GM21526 (cell line): ENCODE results near the gene OR6Y1.

Experiments
- ATAC-seq: cut with Tn5 transposase; IDR thresholded peaks from one replicate; pipeline ENCODE4 v1.9.1; 2021; ENCODE audit warnings: moderate library complexity; ENCODE audit not compliant: unreplicated experiment, low FRiP score

OR6Y1 gene, protein sequence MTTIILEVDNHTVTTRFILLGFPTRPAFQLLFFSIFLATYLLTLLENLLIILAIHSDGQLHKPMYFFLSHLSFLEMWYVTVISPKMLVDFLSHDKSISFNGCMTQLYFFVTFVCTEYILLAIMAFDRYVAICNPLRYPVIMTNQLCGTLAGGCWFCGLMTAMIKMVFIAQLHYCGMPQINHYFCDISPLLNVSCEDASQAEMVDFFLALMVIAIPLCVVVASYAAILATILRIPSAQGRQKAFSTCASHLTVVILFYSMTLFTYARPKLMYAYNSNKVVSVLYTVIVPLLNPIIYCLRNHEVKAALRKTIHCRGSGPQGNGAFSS

DNA sequence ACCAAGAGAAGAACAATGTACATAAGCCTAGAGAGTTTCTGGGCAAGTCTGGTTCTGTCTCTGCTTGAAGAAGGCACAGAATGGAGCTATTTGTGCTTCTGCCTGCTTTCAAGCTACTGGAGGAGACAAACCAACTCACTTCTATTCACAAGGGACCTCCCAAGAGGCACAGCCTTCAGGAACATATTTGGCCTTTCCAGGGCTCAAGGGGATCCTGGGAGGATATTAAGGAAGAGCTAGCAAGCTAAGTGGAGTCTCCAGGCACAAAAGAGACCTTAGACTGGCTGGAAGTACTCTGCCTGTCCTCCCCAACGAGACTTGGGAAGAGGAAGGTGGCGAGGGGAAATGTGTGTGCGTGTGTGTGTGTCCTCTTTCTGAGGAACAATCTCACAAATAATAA lies at the start of gene OR6Y1:
TSS of gene OR6Y1 (minus strand) at position 54 of the 400 bp plus-strand sequence. CDS start 6,300 bp downstream, outside the sequence.
- ATAC-seq, result no peak

GRCh38 chr1:158600735-158601134 lies 46.5 kb upstream of the OR6Y1 start:
- ATAC-seq, result no peak

DNA sequence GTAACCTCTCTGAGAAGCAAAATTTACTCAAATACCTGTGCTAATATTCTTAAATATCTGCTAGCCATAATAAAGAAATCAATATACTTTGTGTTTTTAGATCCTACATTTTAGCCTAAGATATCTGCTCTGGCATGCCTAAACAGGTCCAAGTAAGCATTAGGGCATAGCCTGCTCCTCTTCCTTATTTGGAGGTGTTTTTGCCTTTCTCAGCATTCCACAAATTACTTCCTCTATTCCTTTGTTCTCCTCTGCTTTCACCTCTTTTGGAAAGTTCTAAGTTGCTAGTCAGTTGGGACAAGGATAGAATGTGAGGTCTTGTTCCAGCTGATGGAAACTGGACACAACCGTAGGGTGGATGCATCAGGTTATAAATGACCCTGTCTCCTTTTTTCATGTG lies 32.7 kb upstream of the OR6Y1 start:
- no peak for ATAC-seq

DNA sequence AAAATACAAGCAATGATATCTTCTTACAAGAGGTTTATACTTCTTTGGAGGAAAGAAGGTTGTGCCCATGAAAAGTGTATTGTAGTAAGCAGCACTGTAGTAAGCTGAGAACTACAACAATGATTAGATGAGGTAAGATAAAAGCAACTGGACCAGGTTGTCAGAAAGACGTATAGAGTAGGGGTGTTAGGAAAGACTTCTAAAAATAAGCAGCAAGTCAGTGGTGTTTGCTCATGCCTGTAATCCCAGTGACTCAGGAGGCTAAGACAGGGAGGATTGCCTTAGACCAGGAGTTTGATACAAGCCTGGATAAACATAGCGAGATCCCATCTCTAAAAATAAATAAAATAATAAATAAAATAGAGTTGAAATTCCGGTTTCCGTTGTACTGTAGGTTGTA lies 29.8 kb upstream of the OR6Y1 start:
- no peak for ATAC-seq

DNA sequence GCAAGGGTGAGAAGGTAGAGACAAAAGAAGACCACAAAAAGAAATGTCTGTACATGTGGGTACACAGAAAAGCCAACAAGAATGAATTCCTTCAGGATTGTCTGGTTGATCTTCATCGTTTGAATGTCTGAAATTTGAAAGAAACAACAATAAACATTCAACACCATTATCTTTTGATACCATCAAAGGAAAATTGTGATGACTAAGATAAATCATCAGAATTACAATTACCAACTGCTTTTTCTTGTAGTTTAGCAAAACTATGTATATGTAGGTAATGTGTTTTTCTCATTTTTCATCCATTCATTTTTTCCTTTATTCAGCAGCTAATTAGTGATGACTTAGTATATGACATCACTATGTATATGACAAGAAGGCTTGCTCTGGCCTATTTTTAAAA lies 25.5 kb upstream of the OR6Y1 start, which contains the start of gene OR10X1:
TSS of gene OR10X1 (minus strand) at position 167 of the 400 bp plus-strand sequence. CDS start at position 167, 0 bp downstream.
- no peak for ATAC-seq

- ATAC-seq, result no peak
These were observed 23.4 kb upstream of the OR6Y1 start for GRCh38 chr1:158577561-158577960.

DNA sequence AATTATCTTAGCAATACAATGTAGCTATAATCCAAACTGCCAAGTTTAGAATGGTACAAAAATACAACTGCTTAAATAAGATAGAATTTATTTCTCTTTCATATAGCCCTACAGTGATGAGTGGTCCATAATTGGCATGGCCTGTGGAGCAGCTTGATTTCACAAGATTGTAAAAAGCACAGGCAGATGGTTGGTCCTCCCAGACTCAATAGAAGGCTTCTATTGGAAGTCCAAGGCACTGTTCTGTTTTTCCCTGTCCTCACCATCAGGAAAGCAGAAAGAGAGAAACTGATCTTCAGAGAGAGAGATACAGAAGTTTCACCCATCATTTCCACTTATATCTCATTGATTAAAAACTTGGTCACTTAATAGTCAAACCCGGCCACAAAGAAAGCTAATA lies 18.0 kb upstream of the OR6Y1 start:
- no peak for ATAC-seq

DNA sequence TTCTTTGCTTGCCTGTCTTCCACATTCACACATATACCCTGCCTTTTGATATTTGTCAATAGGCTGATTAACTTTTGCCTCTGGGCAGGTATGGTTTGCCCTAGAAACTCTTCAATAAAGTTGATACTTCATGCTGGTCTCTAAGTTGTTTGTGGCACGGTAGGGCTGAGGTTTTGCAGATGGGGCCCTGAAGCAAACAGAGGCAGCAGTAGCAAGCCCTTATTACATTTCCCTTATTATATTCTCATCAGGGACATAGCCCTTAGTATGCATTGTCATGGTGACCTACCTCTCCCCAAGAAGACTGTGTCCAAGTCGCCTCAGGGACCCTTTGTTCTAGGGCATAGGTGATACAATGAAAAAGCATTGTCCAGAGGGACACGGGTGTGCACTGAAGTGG lies 16.3 kb upstream of the OR6Y1 start, which contains the start of gene OR6P1:
TSS of gene OR6P1 (minus strand) at position 101 of the 400 bp plus-strand sequence. CDS start 6,976 bp downstream, outside the sequence.
- ATAC-seq, result no peak

GRCh38 chr1:158564608-158565007 lies 10.4 kb upstream of the OR6Y1 start:
- no peak for ATAC-seq

- no peak for ATAC-seq
These were observed 9.6 kb upstream of the OR6Y1 start for GRCh38 chr1:158563853-158564252.

GRCh38 chr1:158559696-158560095 lies 5.5 kb upstream of the OR6Y1 start:
- no peak for ATAC-seq

GRCh38 chr1:158552296-158552695 lies 1.9 kb downstream of the OR6Y1 start:
- ATAC-seq, result no peak

- no peak for ATAC-seq
These were observed 6.7 kb downstream of the OR6Y1 start for GRCh38 chr1:158547533-158547932.

- no peak for ATAC-seq
These were observed 16.6 kb downstream of the OR6Y1 start for GRCh38 chr1:158537609-158538008.

DNA sequence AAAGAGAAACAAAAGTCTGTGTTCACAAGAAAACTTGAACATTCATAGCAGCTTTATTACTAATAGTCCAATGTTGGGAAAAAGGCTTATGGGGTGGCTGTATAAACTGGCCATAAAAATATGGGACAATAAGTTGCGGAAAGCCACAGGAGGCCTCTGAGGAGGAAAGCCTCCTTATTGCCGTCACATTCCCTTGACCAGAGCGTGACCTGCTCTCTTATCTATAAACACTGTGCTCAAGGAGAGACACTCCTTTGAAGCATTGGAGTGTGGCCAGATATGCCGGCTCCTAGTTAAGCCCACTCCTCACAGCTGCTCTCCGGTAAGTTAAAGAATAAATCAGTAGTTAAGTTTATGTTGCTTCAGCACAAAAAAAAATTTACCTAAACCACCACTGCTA lies 19.7 kb downstream of the OR6Y1 start:
- ATAC-seq, result no peak

DNA sequence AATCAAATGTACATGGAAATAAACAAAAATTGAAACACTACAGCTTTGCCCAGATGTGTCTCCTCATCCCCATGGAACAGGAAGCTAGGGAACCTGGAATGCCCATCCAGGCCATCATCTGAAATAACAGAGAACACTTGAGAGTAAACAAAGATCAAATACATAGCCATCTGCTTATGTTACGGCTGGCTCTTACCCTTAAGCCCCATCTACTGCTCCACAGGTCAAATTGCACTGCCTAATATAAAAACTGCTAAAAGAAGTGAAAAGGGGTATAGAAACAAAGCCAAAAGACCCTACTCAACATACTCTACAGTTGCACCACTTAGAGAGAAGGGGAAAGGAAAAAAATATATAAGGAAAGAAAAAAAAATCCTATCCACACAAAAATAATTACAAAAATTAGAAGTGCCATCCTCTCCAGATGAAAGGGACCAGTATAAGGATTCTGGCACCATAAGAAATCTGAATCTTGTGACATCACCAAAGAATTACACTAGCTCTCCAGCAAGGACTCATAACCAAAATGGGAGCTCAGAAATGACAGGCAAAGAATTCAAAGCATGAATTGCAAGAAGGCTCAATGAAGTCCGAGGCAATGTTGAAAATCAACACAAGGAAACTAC lies 26.9 kb downstream of the OR6Y1 start:
- no peak for ATAC-seq

DNA sequence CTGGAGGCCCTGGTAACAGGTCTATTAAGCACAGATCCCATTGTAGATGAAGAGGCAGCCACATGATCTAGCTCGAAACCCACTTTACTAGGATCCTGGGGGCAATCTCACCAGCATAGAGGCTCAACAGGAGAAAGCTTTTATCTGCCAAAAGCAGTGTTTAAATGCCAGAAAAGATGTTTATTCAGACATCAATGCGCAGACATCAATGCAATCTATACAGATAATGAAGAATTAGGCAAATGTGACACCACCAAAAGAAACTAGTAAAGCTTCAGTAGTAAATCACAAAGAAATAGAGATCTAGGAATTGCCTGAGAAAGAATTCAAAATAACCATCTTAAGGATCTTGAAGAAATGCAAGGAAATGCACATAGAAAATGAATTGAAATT lies 32.5 kb downstream of the OR6Y1 start:
- ATAC-seq, result no peak

DNA sequence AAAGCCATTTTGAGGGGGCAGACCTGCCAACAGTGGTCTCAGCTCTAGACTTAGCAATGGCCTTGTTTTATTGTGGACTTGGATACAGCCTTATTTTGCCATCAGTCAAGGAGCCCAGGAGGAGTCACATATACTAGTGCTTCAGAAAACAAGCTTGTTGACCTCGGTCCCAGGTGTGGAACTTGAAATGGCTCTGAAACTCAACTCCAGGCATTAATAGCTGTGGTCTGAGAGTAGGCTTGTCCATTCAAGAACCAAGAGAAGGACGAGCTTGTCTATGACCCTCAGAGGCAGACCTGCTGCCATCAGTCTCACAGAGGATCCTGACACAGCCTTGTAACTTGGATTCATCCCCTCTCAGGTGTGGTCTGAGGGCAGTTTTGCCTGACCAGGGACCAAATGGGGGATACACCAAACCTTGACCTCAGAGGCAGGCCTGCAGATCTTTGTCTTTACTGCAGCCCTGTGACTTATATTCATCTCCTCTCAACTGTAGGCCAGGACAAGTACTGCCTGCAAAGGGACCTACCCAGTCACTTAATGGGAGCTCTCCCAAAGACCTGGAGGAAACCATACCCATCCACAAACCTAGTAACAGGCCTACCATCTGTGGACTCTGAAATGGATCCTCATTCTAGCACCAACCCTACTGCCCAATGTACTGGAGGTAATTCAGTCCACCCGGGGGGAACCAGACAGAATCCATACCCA lies 33.1 kb downstream of the OR6Y1 start:
- no peak for ATAC-seq

- ATAC-seq, result no peak
These were observed 34.2 kb downstream of the OR6Y1 start for GRCh38 chr1:158520021-158520420.

GRCh38 chr1:158516966-158517365 lies 37.2 kb downstream of the OR6Y1 start:
- ATAC-seq, result no peak

DNA sequence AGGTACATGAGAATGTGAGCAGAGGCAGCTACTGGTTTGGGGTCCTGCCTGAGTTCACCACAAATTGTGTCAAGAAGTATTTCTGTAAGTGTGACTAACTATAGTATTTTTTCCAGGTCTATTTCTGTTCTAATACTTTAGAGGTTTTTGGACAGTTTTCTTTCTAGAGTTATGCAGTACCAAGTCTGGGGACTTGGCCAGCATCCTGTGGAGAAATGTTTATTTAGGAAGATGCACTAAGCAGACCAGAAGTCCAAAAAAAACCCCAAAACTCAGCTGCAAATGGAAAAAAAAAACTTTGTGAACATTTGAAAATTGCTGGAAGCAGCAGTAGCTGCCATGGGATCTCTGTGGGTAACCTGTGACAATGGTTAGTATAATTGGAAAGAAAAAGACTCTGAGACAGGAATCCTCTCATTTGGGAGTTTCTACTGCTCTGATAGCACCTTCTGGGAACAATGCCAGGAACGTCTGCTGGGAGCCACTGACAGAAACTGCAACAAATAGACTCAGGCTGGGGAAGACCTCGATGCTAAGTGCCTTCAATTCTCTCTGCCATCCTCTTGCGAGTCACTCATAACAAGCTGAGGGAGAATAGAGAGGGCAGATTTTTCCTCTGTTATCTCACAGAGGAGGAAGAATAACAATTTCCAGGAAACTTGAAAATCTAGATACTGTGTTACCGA lies 44.6 kb downstream of the OR6Y1 start:
- ATAC-seq, result no peak
